ENCODE data around the gene FNBP1. TPM values are rescaled to one million over a fixed set of nuclear protein-coding genes. Genes with fewer than 3 reads are reported as not detected.

The FNBP1 gene
- total RNA-seq (ENCODE audit: low replicate concordance): 43.8 and 51.6 TPM in 2 replicates

DNA sequence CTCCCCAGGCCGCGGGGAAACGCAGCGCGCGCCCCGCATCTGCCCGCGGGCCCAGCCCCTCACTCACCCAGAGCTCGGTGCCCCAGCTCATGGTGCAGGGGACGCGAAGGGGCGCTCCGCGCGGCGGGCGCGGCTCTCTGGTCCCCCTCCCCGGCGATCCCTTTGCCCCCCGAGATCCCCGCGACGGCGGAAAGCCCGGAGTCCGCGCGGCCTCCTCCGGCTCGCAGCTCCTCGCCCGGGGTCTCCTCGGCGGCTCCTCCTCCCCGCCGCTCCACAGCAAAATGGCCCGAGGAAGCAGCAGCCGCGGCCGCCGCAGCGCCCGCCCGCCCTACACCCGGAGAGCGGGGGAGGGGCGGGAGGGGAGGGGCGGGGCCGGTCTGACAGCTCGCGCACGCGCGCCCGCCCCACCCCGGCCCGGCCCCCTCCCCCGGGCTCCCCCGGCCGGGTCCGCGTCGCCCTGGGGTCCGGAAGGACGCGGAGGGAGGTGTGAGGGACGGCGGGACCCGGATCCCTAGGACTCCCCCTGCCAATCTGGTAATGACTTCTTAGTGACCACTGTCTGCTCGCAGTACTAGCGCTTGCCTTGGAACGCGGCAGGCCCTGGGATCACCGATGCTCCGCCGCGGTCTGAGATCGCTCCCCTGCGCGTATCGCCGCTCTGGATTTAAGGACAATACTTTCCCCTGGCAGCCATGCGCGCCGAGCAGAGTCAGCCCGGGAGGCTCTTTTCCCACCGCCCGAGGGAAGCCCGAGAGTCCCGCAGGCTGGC, at the start of gene FNBP1:
Gene FNBP1, minus strand, starts transcription at position 305 of the 769 bp plus-strand sequence. Its CDS starts 214 bp downstream, at position 91.

DNA sequence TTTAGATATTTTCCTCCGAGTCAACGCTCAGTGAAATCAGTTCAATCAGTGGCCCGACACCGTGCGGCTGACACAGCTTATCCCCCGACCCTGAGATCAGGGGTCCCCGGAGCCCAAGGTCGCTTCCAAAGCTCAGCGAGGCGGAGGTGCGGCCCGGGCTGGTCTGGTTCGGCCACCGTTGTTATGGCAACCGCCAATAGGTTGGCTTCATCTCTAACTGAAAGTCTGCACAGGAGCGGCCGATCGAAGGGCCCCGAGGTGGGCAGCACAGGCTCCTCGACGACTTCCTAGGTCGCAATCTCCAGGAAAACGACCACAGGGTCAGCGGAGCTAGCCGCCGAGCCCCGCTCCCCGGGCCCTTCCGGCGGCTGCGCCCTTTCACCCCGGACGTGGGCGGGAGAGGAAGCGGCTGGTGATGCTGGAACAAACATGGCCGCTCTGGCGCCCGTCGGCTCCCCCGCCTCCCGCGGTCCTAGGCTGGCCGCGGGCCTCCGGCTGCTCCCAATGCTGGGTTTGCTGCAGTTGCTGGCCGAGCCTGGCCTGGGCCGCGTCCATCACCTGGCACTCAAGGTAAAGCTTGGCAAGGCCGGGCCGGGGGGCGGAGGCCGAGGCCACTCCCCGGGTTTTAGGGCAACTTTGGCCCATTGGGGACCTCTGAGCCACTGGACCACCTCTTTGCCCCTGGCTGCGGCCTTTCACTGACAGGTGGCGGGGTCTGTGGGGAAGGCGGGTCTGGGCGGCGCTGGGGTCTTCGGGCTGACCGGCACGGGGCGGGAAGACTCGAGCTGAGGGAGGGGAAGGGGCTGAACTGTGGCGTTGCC, 10.7 kb upstream of the FNBP1 start, which contains the start of gene GPR107:
Gene GPR107, plus strand, starts transcription at position 403 of the 821 bp plus-strand sequence. Its CDS starts 27 bp downstream, at position 430.

Other genes starting within 250 kb of the FNBP1 start
- 13.1 and 18.9 TPM in 2 replicates for gene TOR1B, start 240.0 kb downstream of the FNBP1 start, total RNA-seq (ENCODE audit: low replicate concordance)
- 14.4 and 19.8 TPM in 2 replicates for gene TOR1A, start 219.1 kb downstream of the FNBP1 start, total RNA-seq (ENCODE audit: low replicate concordance)
- 44.6 and 121 TPM in 2 replicates for gene C9orf78, start 207.9 kb downstream of the FNBP1 start, total RNA-seq (ENCODE audit: low replicate concordance)
- gene USP20, start 207.7 kb downstream of the FNBP1 start, total RNA-seq (ENCODE audit: low replicate concordance): 8.3 and 20.1 TPM in 2 replicates
- gene GPR107, start 10.7 kb upstream of the FNBP1 start, total RNA-seq (ENCODE audit: low replicate concordance): 25.1 and 57.4 TPM in 2 replicates
- 26.3 and 35.3 TPM in 2 replicates for gene NCS1, start 129.2 kb upstream of the FNBP1 start, total RNA-seq (ENCODE audit: low replicate concordance)
- under 0.01 TPM in 1 of 2 replicates, not detected in the other for gene HMCN2, start 222.6 kb upstream of the FNBP1 start, total RNA-seq (ENCODE audit: low replicate concordance)

Data from smooth muscle cell of the coronary artery (primary cell).